Myocyte (in vitro differentiated cells): ENCODE measurements around the gene TJP1. TPM values are rescaled to one million over a fixed set of nuclear protein-coding genes. Genes with fewer than 3 reads are reported as not detected.
A peak's percentile ranks its signal among the peaks of the same experiment; 100 is the strongest.
"Not testable (repeated sequence)": the region's sequence is repeated elsewhere in the genome, so short reads cannot be mapped to it uniquely, and the experiment has no call there.

Experiments used
- DNase-seq: peaks from one replicate; pipeline ENCODE4 v3.0.0-alpha.2; 2012; ENCODE audit warnings: low read depth
- total RNA-seq: library from RNA; depleted of rRNA; stranded (reverse); fragments of >200 nt; gene quantifications from 2 replicates; pipeline ENCODE4 v1.2.3, GENCODE V29; 2014

Gene TJP1
- total RNA-seq, 1 donor from 2014 or later, result 43.0 TPM

DNA sequence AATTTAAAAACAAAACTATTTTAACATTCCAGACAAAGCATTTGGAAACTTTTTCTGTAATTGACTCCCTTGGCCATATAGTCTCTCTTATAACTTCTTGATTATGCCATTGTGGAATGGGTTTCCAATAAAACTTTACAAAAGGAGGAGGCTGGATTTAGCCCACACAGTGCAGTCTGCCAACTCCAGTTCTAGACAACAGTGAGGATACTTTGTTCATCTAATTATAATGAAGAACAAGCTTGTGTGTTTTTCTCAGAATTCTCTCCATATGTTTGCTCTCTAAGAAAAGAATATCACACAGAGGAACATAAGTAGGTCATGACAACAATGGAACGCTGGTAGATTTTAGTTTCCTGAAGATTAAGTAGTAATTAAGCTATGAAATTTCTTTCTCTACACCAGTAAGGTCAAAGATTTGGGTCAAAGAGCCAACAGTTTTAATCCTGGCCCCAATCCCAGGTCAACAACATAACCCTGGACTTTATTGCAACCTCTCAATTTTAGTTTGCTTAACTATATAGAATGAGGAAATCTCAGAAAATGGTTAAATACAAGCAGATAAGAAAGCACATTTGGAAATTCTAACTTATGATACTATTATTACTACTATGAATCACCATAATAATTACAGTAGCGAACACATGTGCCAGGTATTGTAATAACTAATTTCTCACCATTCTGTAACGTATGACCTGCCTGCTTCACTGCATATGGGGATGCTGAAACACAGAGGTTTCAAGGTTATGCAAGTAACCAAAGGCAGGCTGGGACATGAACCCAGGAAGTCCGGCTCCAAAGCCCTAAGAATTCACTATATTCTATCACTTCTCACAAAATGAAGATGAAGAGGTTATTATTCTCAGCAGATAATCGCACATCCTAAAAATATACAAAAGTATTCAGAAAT is 65.7 kb downstream of the TJP1 start:
- no peak for DNase-seq

DNA sequence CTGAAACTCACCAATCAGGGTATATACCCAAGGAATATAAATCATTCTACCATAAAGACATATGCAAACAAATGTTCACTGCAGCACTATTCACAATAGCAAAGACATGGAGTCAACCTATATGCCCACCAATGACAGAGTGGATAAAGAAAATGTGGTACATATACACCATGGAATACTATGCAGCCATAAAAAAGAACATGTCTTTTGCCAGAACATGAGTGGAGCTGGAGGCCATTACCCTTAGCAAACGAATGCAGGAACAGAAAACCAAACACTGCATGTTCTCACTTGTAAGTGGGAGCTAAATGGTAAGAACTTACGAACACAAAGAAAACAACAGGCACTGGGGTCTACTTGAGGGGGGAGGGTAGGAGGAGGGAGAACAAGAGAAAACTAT is 68.3 kb downstream of the TJP1 start:
- DNase-seq, result not testable (repeated sequence)

DNA sequence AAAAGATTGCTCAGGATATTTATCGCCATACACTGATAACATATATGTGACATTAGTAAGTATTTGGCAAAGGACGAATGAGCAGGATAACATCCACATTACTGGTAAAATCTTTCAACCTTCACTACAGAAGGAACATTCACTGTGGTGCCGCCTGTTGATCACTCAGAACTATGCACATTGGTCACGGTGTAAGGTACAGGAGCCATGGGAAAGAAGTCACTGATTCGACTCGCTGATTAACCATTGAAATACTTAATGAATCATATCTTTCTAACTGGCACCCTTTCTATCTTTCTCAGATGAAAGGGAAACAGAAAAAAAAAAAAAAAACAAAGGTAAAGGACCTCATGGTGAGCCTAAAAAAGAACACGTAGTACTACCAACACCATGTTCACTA is 68.8 kb downstream of the TJP1 start:
- DNase-seq, result no peak

DNA sequence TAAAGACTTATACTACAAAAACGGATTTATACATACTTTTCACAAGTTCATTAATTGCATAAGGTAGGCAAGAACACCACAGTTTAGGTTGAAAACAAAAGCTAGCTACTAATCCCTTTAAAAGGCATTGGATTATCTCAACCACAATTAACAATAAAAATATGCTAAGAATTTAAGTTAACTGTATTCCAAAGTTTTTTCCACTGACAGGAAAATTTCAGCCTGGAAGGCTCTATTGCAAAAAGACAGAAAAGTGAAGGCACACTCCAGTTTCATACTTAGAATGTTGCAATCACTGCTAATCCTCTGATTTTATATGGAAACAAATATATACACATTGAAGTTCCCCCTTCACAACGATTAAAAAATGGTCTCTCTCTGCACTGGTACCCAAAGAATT is 71.5 kb downstream of the TJP1 start:
- no peak for DNase-seq

DNA sequence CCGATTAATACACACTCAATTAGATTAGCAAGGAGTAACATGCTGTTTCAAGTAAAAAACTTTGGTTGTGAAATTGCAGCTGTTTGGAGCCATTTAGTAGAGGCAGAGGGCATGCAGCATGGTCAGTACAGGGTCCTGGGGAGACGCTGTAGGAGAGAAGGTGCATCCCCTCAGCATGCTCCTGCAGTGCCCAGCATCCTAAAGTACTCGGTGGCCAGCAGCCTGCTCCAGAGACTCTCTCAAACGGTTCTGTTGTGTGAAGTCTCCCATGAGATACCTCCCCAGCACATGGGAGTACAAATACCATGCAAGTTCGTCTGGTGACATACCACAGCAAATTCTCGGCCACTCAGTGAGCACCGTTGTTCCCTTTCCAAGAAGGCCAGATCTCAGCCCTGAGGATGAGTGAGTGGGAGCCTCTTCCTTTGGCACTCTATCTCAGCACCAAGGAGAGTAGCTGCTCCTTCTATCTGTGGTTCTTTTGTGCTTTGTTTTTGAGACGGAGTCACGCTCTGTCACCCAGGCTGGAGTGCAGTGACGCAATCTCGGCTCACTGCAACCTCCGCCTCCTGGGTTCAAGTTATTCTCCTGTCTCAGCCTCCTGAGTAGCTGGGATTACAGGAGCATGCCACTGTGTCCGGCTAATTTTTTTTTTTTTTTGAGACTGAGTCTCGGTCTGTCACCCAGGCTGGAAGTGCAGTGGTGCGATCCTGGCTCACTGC is 72.7 kb downstream of the TJP1 start:
- no peak for DNase-seq

DNA sequence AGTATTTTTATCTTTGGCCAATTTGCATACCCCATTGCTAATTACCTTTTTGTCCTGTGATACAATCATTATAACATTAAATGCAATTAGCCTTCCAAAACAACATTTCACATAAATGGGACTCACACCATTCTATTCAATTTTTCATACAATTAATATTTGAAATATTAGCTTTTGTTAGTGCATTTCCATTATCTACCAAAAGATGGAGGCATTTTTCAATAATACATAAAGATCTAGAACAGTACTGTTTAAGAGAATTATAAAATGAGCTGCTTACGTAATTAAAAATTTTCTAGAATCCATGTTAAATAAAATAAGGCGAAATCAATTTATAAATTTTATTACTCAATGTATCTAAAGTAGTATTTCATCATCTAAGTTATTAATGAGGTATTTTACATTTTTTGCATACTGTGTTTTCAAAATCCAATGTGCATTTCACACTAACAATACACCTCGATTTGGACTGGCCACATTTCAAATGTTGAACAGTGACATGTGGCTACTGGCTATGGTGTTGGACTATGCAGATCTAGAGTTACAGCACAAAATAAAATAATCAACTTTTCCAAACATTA is 74.3 kb downstream of the TJP1 start:
- peak; percentile 43 for DNase-seq

DNA sequence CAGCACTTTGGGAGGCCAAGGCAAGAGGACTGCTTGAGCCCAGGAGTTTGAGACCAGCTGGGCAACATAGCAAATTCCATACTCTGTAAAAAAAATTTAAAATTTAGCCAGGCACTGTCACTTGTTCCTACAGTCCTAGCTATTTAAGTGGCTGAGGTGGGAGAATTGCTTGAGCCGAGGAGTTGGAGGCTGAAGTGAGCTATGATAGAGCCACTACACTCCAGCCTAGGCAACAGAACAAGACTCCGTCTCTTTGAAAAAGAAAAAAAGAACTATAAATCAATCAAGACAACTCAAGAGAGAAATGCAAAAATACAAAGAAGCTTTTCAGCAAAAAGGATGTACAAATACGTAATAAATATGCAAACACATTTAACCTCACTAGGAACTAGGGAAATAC is 78.8 kb downstream of the TJP1 start:
- DNase-seq, result no peak

DNA sequence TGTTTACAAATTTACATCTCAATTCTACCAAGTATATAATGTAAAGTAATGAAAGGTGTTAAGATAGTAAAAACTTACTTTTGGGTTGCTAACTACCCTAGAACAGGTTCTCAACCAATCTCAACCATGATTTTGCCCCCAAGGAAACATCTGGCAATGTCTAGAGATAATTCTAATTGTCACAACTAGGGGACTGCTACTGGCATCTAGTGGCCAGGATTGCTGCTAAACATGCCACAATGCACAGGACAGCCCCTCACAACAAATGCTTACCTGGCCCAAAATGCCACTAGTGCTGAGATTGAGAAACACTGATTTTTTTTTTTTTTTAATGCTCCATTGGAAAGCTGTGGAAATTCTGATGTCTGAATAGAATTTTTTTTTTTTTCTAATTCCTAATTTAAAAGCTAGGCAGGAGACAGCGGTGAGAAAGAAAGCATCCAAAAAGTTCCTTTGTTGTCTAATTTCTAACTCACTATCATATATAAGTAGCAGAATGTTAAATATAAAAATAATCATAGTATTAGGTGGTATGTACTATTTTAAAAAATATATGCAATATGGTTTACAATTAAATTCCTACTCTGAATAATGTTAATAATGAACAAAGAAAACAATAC is 81.5 kb downstream of the TJP1 start:
- no peak for DNase-seq

DNA sequence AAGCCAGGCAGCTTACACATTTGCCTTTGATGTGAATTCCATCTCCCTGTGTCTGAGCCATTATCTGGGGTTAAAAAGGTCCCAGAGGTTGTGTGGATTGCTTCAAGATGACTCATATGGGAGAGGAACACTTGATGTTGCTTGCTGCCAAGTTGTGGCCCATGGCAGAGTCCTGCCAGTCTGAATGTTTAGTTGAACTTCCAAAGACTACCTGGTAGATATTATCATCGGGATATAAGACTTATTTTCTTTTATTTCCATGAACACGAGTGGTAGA is 85.6 kb downstream of the TJP1 start:
- DNase-seq, result peak; percentile 80

DNA sequence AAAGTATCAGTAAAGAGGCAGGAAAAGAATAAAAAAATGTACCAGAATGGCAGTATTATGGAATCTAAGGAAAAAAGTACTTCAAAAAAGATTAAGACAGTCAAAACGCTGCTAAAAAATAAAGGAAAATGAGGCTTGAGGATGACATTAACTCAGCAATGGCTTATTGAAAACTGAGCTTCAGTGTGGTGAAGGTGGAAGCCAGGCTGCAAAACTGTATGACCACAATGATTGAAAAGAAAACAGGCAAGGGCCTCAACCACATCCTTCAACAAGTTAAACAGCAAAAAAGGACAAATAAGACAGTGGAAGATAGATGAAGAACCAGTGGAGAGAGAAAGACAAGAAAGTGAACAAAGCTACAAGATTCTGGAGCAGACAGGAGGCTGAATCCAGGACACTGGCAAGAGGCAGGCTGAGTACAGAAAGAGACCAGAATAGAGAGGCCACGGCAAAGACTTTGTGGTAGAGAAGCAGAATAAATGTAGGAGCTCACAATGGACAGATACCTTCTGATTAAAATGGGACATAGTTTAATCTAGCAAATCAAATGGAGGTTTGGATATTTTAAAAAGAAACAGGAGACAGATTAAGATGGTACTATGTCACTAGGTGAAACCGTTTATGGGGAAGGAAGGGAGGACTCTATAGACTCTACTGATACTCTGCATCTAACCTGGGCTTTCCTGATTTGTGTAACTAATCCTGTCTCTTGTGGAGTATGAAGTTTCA is 86.1 kb downstream of the TJP1 start:
- peak; percentile 30 for DNase-seq

DNA sequence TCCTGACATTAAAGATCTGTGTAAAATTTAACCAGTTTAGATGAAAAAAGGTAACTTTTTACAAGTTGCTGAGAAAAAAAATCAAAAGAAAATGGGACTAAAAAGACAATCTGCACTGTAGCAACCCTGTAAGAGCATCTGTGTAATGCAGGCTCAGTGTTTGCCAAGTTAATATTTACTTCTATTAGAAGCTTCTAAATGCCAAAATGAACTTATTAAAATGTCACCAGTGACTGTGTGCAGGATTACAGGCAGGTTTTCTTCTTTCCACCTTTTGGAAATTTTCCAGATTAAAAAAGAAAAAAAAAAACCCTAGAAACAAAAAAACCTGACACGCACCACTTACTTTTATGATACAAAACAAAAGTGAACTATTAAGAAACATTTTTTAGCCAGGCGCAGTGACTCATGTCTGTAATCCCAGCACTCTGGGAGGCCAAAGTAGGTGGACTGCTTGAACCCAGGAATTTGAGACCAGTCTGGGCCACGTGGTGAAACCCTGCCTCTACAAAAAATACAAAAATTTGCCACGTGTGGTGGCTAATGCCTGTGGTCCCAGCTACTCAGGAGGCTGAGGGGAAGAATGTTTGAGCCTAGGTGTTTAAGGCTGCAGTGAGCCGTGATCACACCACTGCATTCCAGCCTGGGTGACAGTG is 87.2 kb downstream of the TJP1 start:
- DNase-seq, result peak; percentile 21

DNA sequence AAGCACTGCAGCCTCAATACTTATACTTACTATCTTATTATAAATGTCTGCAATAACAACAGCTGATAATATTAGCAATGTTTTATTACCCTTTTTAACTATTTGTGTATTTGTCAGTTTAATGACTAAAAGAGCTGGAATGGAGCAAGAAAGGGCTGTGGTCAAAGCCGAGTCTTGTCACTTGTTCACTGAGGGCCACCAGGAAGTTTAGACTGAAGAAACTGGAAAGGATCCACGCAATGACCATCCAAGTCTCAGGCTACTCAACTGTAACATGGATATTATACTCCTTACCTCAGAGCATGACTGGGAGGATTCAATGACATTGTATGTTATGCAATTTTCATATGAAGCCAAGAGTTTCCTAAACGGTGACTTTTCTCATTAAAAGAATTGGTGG is 90.4 kb downstream of the TJP1 start:
- DNase-seq, result peak; percentile 6

DNA sequence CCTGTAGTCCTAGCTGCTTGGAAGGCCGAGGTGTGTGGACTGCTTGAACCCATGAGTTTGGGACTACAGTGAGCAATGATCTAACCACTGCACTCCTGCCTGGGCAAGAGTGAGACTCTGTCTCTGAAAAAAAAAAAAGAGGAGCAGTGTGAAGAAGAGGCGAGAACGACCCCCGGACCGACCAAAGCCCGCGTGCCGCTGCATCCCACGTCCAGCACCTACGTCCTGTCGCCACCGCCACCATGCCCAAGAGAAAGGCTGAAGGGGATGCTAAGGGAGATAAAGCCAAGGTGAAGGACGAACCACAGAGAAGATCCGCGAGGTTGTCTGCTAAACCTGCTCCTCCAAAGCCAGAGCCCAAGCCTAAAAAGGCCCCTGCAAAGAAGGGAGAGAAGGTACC is 91.8 kb downstream of the TJP1 start:
- DNase-seq, result not testable (repeated sequence)

DNA sequence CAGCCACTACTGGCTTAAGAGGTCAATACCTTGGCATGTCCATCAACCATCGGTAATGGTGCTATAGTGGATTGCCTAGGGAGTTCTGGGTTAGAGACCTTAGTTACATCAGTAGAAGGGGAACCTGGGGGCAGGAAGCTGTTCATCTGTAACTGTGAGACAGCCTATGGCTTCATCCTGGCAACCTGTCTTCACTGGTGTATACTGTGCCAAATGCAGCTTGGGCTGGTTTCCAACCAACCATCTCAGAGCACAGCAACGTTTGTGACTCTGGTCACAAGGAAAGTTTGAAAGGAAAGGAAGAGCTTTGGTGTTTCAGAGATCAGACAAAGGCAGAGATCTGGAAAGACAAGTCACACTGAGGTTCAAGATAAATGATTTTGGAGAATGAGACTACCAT is 93.8 kb downstream of the TJP1 start:
- DNase-seq, result no peak

DNA sequence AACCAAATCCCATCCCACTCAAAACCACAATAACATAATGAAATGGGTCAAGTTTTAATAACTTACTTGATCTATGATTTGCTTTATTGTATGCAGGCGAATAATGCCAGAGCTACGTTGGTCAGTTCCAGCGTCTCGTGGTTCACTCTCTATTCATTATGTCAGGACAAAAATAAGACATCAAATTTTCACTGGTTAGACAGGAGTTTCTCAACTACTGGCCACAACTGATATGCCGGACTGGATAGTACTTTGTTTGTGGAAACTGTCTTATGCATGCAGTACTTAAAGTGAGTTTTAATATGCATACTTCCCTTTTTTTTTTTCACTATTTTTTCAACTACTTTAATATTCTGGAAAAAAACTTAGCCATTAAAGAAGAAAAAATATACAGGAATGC is 94.4 kb downstream of the TJP1 start:
- DNase-seq, result no peak

DNA sequence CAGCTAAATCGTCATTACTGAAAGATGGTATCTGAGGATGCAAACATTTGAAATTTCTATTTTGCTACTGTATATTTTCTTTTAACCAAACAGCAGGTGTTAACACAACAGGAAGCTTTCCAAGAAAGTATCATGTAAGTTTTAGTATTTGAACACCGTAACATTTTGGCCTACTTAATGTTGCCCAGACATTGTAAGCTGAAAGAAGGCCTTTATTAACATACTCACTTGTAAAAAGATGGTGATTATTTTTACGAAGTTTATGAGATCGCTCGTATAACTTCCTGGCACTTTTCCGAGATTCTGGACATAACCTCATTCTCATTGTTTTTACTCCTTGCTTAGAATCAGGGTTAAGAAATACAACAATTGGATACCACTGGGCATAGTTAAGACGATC is 95.7 kb downstream of the TJP1 start:
- no peak for DNase-seq

DNA sequence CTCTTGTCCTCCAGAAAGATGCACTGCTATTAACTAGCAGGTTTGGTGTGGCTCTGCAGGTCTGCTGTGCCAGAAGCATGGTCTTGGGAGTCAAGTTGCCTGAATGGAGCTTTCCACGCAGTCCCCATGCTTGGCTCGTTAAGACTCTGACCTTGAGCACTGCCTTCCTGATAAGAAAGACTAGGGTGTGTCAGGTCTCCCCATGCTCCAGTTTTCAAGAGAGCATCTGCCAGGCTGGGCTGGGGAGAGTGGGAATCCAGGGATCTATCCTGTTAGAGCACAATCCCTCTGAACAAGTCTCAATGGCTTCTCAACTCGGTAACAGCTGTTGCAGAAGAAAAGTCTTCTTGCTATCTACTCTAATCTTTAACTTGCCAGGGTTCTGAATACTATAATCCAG is 98.2 kb downstream of the TJP1 start:
- no peak for DNase-seq

DNA sequence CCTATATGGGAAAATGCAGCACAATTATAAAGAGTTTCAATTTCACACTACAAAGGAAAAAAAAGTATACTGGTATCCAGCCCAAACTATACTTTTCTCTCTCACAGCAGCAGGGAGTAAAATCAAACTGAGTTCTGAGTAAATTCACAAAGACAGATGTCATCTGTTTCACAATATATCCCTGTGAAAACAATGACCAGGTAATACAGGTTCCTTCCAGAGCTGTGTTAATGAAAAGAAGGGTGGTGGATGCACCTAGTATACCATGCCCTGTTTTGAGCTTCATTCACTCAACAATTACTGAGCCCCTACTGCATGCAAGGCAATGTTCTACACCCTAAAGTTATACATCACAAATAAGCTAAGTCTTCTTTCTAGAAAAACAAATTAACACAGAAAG is 108.5 kb downstream of the TJP1 start:
- DNase-seq, result no peak

DNA sequence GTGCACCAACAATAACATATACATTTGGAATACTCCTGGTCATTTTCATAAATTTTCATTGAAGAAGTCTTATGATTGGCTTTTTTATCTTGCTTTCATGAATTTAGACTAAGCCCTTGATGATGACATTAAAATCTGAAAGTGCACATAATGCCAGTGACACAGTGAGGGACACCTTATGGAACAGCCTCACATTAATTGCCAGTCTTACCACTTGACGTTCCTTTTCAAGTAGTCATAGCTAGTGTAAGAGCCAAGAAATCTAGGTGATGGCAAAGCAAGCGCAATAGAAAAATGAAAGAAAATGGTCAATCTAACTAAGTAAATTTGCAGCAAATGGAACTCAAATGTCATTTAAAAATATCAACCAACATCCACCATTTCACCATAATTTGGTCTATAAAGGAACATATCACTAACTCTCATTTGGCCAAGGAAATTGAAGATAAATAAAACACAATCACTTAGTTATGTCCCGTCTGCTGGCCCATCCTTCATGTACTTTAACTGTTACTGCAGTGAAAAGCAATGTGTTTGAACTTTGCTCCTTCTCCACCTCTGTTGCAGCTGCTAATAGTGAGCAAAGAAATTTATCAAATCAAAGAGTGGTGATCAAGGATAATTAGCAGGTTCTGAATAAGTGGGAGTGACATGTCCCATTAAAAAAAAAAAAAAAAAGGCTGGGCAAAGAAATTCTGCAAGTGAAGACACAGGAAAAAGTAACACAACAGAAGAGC is 110.0 kb downstream of the TJP1 start:
- DNase-seq, result no peak

DNA sequence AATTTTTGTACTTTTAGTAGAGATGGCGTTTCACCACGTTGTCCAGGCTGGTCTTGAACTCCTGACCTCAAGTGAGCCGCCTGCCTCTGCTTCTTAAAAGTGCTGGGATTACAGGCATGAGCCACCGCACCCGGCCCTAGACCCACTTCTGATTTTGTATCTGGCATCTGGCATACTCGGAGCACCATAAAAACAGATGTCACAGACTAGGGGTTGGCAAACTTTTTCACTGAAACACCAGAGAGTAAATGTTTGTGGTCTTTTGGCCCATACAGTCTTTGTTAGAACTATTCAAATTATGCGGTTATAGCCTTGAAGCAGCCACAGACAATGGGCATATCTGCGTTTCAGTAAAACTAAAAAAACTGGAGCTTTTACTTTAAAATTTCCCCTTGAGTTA is 110.7 kb downstream of the TJP1 start:
- peak; percentile 39 for DNase-seq
